ENCODE measurements around the gene PGAM5. TPM values are rescaled to one million over a fixed set of nuclear protein-coding genes. Genes with fewer than 3 reads are reported as not detected.

The PGAM5 gene
- total RNA-seq, 5 donors from 2014 or later (not counting 1 experiment from before 2014, with no cell fraction given), result 21.3 to 32.4 (median 31.5) TPM

GRCh38 chr12:132673288-132674179, 37.1 kb upstream of the PGAM5 start:
- CTCF ChIA-PET, result no interaction called here
- H3K4me1 ChIP-seq (ENCODE audit: control insufficient read depth in 1 of 2, extremely low read depth in 1 of 2, insufficient read depth in 2 of 2, low read length in 2 of 2), result peaks cover 0 to 8% of the 10 kb centered on the region in 2 experiments
- no peak overlapping the region for H3K4me3 ChIP-seq (ENCODE audit: control insufficient read depth in 1 of 2, extremely low read depth in 1 of 2, low read length in 1 of 2)
- DNase-seq (no peak), ATAC-seq (replicated peaks in 1 of 4) (no peak)
- WGBS (ENCODE audit: insufficient coverage), result 92% methylated on average over 23 of the region's 27 CpGs
- peaks cover 0 to 5% (median 4%) of the 10 kb centered on the region in 3 donors for H3K4me1 Mint-ChIP-seq
- H3K36me3 ChIP-seq (ENCODE audit: control insufficient read depth in 2 of 2, extremely low read depth in 1 of 2, insufficient read depth in 1 of 2, low read length in 1 of 2), result peaks cover 18 to 67% of the 10 kb centered on the region in 2 donors
- no peaks in the 10 kb centered on the region for H3K27me3 ChIP-seq (replicated peaks in 1 of 2; ENCODE audit: control insufficient read depth in 2 of 2, extremely low read depth in 1 of 2, insufficient read depth in 2 of 2, low read length in 1 of 2)
- H3K27ac Mint-ChIP-seq, result no peak overlapping the region
- no peaks in the 10 kb centered on the region for H3K9me3 ChIP-seq
- H3K4me3 Mint-ChIP-seq, result no peak overlapping the region
- H3K36me3 Mint-ChIP-seq, result peaks cover 49% of the 10 kb centered on the region
- POLR2A ChIA-PET, result no interaction called here
- H3K9me3 Mint-ChIP-seq, result no peaks in the 10 kb centered on the region
- no peak overlapping the region for H3K27ac ChIP-seq (ENCODE audit: low read length)
- no peaks in the 10 kb centered on the region for H3K27me3 Mint-ChIP-seq

- ChIA-PET POLR2A (no interaction called here), CTCF (no interaction called here)
- no peaks in the 10 kb centered on the region for H3K27me3 Mint-ChIP-seq
- WGBS (ENCODE audit: insufficient coverage), result 100% methylated on average over 4 of the region's 5 CpGs
- Histone ChIP-seq H3K4me1 (ENCODE audit: control insufficient read depth in 1 of 2, extremely low read depth in 1 of 2, insufficient read depth in 2 of 2, low read length in 2 of 2) (peaks cover 0 to 8% of the 10 kb centered on the region in 2 experiments), H3K9me3 (no peaks in the 10 kb centered on the region), H3K27ac (ENCODE audit: low read length) (no peak overlapping the region), H3K36me3 (ENCODE audit: control insufficient read depth in 2 of 2, extremely low read depth in 1 of 2, insufficient read depth in 1 of 2, low read length in 1 of 2) (peaks cover 15 to 64% of the 10 kb centered on the region in 2 donors), H3K4me3 (ENCODE audit: control insufficient read depth in 1 of 2, extremely low read depth in 1 of 2, low read length in 1 of 2) (no peak overlapping the region), H3K27me3 (replicated peaks in 1 of 2; ENCODE audit: control insufficient read depth in 2 of 2, extremely low read depth in 1 of 2, insufficient read depth in 2 of 2, low read length in 1 of 2) (no peaks in the 10 kb centered on the region)
- ATAC-seq (replicated peaks in 1 of 4) (no peak), DNase-seq (no peak)
- no peaks in the 10 kb centered on the region for H3K9me3 Mint-ChIP-seq
- H3K36me3 Mint-ChIP-seq, result peaks cover 54% of the 10 kb centered on the region
- H3K4me1 Mint-ChIP-seq, result peaks cover 0 to 5% (median 4%) of the 10 kb centered on the region in 3 donors
- no peak overlapping the region for H3K27ac Mint-ChIP-seq
- H3K4me3 Mint-ChIP-seq, result no peak overlapping the region
Measured at GRCh38 chr12:132674561-132674960, 36.1 kb upstream of the PGAM5 start.

- POLR2A ChIA-PET, result no interaction called here
- H3K9me3 Mint-ChIP-seq, result no peaks in the 10 kb centered on the region
- no peak overlapping the region for H3K4me3 Mint-ChIP-seq
- Histone ChIP-seq H3K36me3 (ENCODE audit: control insufficient read depth in 2 of 2, extremely low read depth in 1 of 2, insufficient read depth in 1 of 2, low read length in 1 of 2) (peaks cover 13 to 61% of the 10 kb centered on the region in 2 donors), H3K4me3 (ENCODE audit: control insufficient read depth in 1 of 2, extremely low read depth in 1 of 2, low read length in 1 of 2) (no peak overlapping the region), H3K27me3 (replicated peaks in 1 of 2; ENCODE audit: control insufficient read depth in 2 of 2, extremely low read depth in 1 of 2, insufficient read depth in 2 of 2, low read length in 1 of 2) (no peaks in the 10 kb centered on the region), H3K27ac (ENCODE audit: low read length) (no peak overlapping the region), H3K4me1 (ENCODE audit: control insufficient read depth in 1 of 2, extremely low read depth in 1 of 2, insufficient read depth in 2 of 2, low read length in 2 of 2) (peaks cover 0 to 8% of the 10 kb centered on the region in 2 experiments), H3K9me3 (no peaks in the 10 kb centered on the region)
- CTCF ChIA-PET, result interaction anchor here in 1 of 2 donors (0.6 kb wide), 1 partner anchor 24 kb away, joined by 3 read pairs; no protein-coding TSS in a partner anchor
- peaks cover 0 to 8% (median 4%) of the 10 kb centered on the region in 3 donors for H3K4me1 Mint-ChIP-seq
- H3K27me3 Mint-ChIP-seq, result no peaks in the 10 kb centered on the region
- WGBS (ENCODE audit: insufficient coverage), result 95% methylated on average over 10 of the region's 14 CpGs
- H3K36me3 Mint-ChIP-seq, result peaks cover 62% of the 10 kb centered on the region
- no peak for ATAC-seq (replicated peaks in 1 of 4)
- no peak overlapping the region for H3K27ac Mint-ChIP-seq
- no peak for DNase-seq
Measured at GRCh38 chr12:132675757-132676432, 34.7 kb upstream of the PGAM5 start.

- no peaks in the 10 kb centered on the region for H3K27me3 ChIP-seq (replicated peaks in 1 of 2; ENCODE audit: control insufficient read depth in 2 of 2, extremely low read depth in 1 of 2, insufficient read depth in 2 of 2, low read length in 1 of 2)
- DNase-seq (no peak), ATAC-seq (replicated peaks in 1 of 4) (no peak)
- Mint-ChIP-seq H3K27ac (no peak overlapping the region), H3K4me1 (peaks cover 0 to 3% (median 0%) of the 10 kb centered on the region in 3 donors), H3K27me3 (no peaks in the 10 kb centered on the region), H3K36me3 (peaks cover 57% of the 10 kb centered on the region), H3K9me3 (no peaks in the 10 kb centered on the region), H3K4me3 (no peak overlapping the region)
- ChIA-PET POLR2A (no interaction called here), CTCF (no interaction called here)
- H3K4me1 ChIP-seq (ENCODE audit: control insufficient read depth in 1 of 2, extremely low read depth in 1 of 2, insufficient read depth in 2 of 2, low read length in 2 of 2), result peaks cover 0 to 1% of the 10 kb centered on the region in 2 experiments
- no peaks in the 10 kb centered on the region for H3K9me3 ChIP-seq
- H3K36me3 ChIP-seq (ENCODE audit: control insufficient read depth in 2 of 2, extremely low read depth in 1 of 2, insufficient read depth in 1 of 2, low read length in 1 of 2), result peaks cover 13 to 53% of the 10 kb centered on the region in 2 donors
- H3K27ac ChIP-seq (ENCODE audit: low read length), result no peak overlapping the region
- WGBS (ENCODE audit: insufficient coverage), result 90% methylated on average over 8 of the region's 9 CpGs
- H3K4me3 ChIP-seq (ENCODE audit: control insufficient read depth in 1 of 2, extremely low read depth in 1 of 2, low read length in 1 of 2), result no peak overlapping the region
Measured at GRCh38 chr12:132677492-132677891, 33.1 kb upstream of the PGAM5 start.

GRCh38 chr12:132685400-132685799, 25.2 kb upstream of the PGAM5 start:
- Histone ChIP-seq H3K27ac (ENCODE audit: low read length) (no peak overlapping the region), H3K27me3 (replicated peaks in 1 of 2; ENCODE audit: control insufficient read depth in 2 of 2, extremely low read depth in 1 of 2, insufficient read depth in 2 of 2, low read length in 1 of 2) (peaks cover 0 to 2% of the 10 kb centered on the region in 2 experiments), H3K9me3 (no peaks in the 10 kb centered on the region), H3K36me3 (ENCODE audit: control insufficient read depth in 2 of 2, extremely low read depth in 1 of 2, insufficient read depth in 1 of 2, low read length in 1 of 2) (no peaks in the 10 kb centered on the region), H3K4me1 (ENCODE audit: control insufficient read depth in 1 of 2, extremely low read depth in 1 of 2, insufficient read depth in 2 of 2, low read length in 2 of 2) (peaks cover 0 to 20% of the 10 kb centered on the region in 2 experiments), H3K4me3 (ENCODE audit: control insufficient read depth in 1 of 2, extremely low read depth in 1 of 2, low read length in 1 of 2) (no peak overlapping the region)
- POLR2A ChIA-PET, result no interaction called here
- Mint-ChIP-seq H3K27ac (peak overlapping the region in 1 of 2 donors; percentile 22), H3K9me3 (no peaks in the 10 kb centered on the region), H3K27me3 (no peaks in the 10 kb centered on the region), H3K36me3 (peaks cover 6% of the 10 kb centered on the region), H3K4me3 (peak overlapping the region; percentile 65 to 78 (median 73)), H3K4me1 (peaks cover 0 to 35% (median 22%) of the 10 kb centered on the region in 3 donors)
- DNase-seq (no peak), ATAC-seq (replicated peaks in 1 of 4) (no peak)
- CTCF ChIA-PET, result no interaction called here
- 92% methylated on average over 2 of the region's 5 CpGs for WGBS (ENCODE audit: insufficient coverage)

- H3K36me3 Mint-ChIP-seq, result no peaks in the 10 kb centered on the region
- POLR2A ChIA-PET, result no interaction called here
- ATAC-seq (replicated peaks in 1 of 4), result peak; percentile 51 to 56 (median 53)
Measured at GRCh38 chr12:132686825-132687210, 23.8 kb upstream of the PGAM5 start.

More at GRCh38 chr12:132686825-132687210, 23.8 kb upstream of the PGAM5 start:
- Histone ChIP-seq H3K27me3 (replicated peaks in 1 of 2; ENCODE audit: control insufficient read depth in 2 of 2, extremely low read depth in 1 of 2, insufficient read depth in 2 of 2, low read length in 1 of 2) (peaks cover 0 to 2% of the 10 kb centered on the region in 2 experiments), H3K4me3 (ENCODE audit: control insufficient read depth in 1 of 2, extremely low read depth in 1 of 2, low read length in 1 of 2) (peak overlapping the region; percentile 39 to 51), H3K9me3 (no peaks in the 10 kb centered on the region), H3K36me3 (ENCODE audit: control insufficient read depth in 2 of 2, extremely low read depth in 1 of 2, insufficient read depth in 1 of 2, low read length in 1 of 2) (no peaks in the 10 kb centered on the region), H3K4me1 (ENCODE audit: control insufficient read depth in 1 of 2, extremely low read depth in 1 of 2, insufficient read depth in 2 of 2, low read length in 2 of 2) (peaks cover 0 to 20% of the 10 kb centered on the region in 2 experiments), H3K27ac (ENCODE audit: low read length) (no peak overlapping the region)
- Mint-ChIP-seq H3K27ac (no peak overlapping the region), H3K9me3 (no peaks in the 10 kb centered on the region), H3K4me1 (peaks cover 0 to 32% (median 22%) of the 10 kb centered on the region in 3 donors), H3K4me3 (peak overlapping the region; percentile 73 to 83 (median 78)), H3K27me3 (no peaks in the 10 kb centered on the region)
- WGBS (ENCODE audit: insufficient coverage), result 0% methylated on average over 53 of the region's 55 CpGs
- CTCF ChIA-PET, result interaction anchor here in 1 of 2 donors (0.6 kb wide), 1 partner anchor 500 kb away, joined by 4 read pairs; no protein-coding TSS in a partner anchor
- DNase-seq, result peak in 1 of 35 experiments; percentile 12
